Natural killer cell (primary cell): ENCODE results near the gene PLIN1. TPM values are rescaled to one million over a fixed set of nuclear protein-coding genes. Genes with fewer than 3 reads are reported as not detected.

Experiments
- ATAC-seq, 3 donors: fragments of 150-1000 bp in 2 of 3; fragments of 200-7000 bp in 1 of 3; cut with Tn5 transposase; 1 replicate in 1 of 3; 2 replicates in 2 of 3; pipeline ENCODE4 v1.10.0; 2021; ENCODE audit warnings: mild to moderate bottlenecking in 2 of 3, moderate library complexity in 2 of 3
- DNase-seq, 2 donors: peaks; one replicate each; pipeline versions ENCODE4 v3.0.0 to v3.0.0-alpha.2; 2013 to 2021; ENCODE audit warnings: mixed read lengths in 1 of 2
- H3K27ac ChIP-seq: one replicate; pipeline ENCODE4 v1.5.1; 2013; ENCODE audit warnings: mild to moderate bottlenecking, low read length
- H3K27me3 ChIP-seq: one replicate; pipeline ENCODE4 v1.6.1; 2013; ENCODE audit warnings: low read length; ENCODE audit not compliant: control insufficient read depth, insufficient read depth
- H3K36me3 ChIP-seq: one replicate; pipeline ENCODE4 v1.6.1; 2013; ENCODE audit warnings: low read length; ENCODE audit not compliant: control insufficient read depth, insufficient read depth
- H3K4me1 ChIP-seq: one replicate; pipeline ENCODE4 v1.6.1; 2013; ENCODE audit warnings: low read length; ENCODE audit not compliant: control insufficient read depth, insufficient read depth
- H3K4me3 ChIP-seq: one replicate; pipeline ENCODE4 v1.5.1; 2013; ENCODE audit warnings: low read length
- H3K9me3 ChIP-seq: one replicate; pipeline ENCODE4 v1.6.1; 2013; ENCODE audit warnings: low read length; ENCODE audit not compliant: control insufficient read depth, insufficient read depth
- H3K27ac Mint-ChIP-seq, 2 donors: one replicate each; pipeline ENCODE4 v1.8.0; 2022; ENCODE audit warnings: mild to moderate bottlenecking in 2 of 2, mixed read lengths in 2 of 2, moderate library complexity in 1 of 2
- H3K27me3 Mint-ChIP-seq, 2 donors: one replicate each; pipeline ENCODE4 v1.8.0; 2022; ENCODE audit warnings: low read depth in 2 of 2, mixed read lengths in 2 of 2
- H3K36me3 Mint-ChIP-seq: one replicate; pipeline ENCODE4 v1.8.0; 2022; ENCODE audit warnings: mixed read lengths
- H3K4me1 Mint-ChIP-seq, 2 donors: one replicate each; pipeline ENCODE4 v1.8.0; 2022; ENCODE audit warnings: mixed read lengths in 2 of 2
- H3K4me3 Mint-ChIP-seq: one replicate; pipeline ENCODE4 v1.8.0; 2022; ENCODE audit warnings: mild to moderate bottlenecking, moderate library complexity, mixed read lengths
- H3K9me3 Mint-ChIP-seq, 2 donors: one replicate each; pipeline ENCODE4 v1.8.0; 2022; ENCODE audit warnings: mixed read lengths in 2 of 2
- WGBS: methylation state at CpG from one replicate; pipeline ENCODE4 v1.1.7; 2013; ENCODE audit warnings: missing lambda C conversion rate; ENCODE audit not compliant: insufficient coverage; 5-methylcytosine and 5-hydroxymethylcytosine counted together
- intact Hi-C: fragments of 100-400 bp; cut with micrococcal nuclease; formaldehyde crosslinking; loops from one replicate; pipeline ENCODE4 v1.14.2; 2022
- total RNA-seq, 4 donors: library from RNA; stranded (reverse); fragments of 120-200 nt in 1 of 4; gene quantifications; one replicate each; pipeline versions ENCODE4 v1.2.3 to v1.2.4, GENCODE V29; 2013 to 2022
- TF ChIP-seq, protein P1 (sequence below): fragments of 200-600 bp; IDR thresholded peaks from one replicate; pipeline ENCODE4 v1.8.0; 2022; ENCODE audit warnings: antibody characterized with exemption

PLIN1 gene
- total RNA-seq, 3 donors from 2014 or later (not counting 1 experiment from before 2014, with no cell fraction given), result 0.40 to 0.75 (median 0.66) TPM

DNA sequence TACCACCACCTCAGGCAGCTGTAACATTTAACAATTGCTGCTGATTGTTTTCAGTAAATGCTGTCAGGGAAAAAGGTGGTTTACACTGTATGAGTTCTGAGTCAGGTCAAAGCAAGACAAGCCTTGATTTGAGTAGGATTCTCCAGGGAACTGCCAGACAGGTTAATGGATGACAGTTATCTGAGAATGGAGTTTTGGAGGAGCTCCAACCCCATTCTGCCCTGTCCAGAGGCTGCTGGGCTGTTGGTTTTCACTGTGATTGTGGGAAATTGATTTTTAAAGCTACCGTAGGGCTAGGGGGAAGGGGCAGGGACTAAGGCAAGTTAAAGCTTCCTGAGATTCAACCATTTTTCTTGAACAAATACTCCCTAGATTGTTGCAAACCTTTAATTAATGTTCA, 64.0 kb downstream of the PLIN1 start:
- ATAC-seq (no peak), DNase-seq (no peak)
- H3K36me3 Mint-ChIP-seq, result peaks cover 11% of the 10 kb centered on the region
- Histone ChIP-seq H3K4me3 (no peak overlapping the region), H3K27me3 (no peaks in the 10 kb centered on the region), H3K36me3 (no peaks in the 10 kb centered on the region), H3K9me3 (peaks cover 3% of the 10 kb centered on the region), H3K4me1 (no peaks in the 10 kb centered on the region), H3K27ac (no peak overlapping the region)
- WGBS, result 100% methylated on average over 1 of the region's 1 CpG
- intact Hi-C loops, result no loop called here
- H3K4me3 Mint-ChIP-seq, result no peak overlapping the region
- TF ChIP-seq, protein P1, sequence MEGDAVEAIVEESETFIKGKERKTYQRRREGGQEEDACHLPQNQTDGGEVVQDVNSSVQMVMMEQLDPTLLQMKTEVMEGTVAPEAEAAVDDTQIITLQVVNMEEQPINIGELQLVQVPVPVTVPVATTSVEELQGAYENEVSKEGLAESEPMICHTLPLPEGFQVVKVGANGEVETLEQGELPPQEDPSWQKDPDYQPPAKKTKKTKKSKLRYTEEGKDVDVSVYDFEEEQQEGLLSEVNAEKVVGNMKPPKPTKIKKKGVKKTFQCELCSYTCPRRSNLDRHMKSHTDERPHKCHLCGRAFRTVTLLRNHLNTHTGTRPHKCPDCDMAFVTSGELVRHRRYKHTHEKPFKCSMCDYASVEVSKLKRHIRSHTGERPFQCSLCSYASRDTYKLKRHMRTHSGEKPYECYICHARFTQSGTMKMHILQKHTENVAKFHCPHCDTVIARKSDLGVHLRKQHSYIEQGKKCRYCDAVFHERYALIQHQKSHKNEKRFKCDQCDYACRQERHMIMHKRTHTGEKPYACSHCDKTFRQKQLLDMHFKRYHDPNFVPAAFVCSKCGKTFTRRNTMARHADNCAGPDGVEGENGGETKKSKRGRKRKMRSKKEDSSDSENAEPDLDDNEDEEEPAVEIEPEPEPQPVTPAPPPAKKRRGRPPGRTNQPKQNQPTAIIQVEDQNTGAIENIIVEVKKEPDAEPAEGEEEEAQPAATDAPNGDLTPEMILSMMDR, result no peak
- H3K27me3 Mint-ChIP-seq, result no peaks in the 10 kb centered on the region
- peaks cover 4 to 10% of the 10 kb centered on the region in 2 donors for H3K9me3 Mint-ChIP-seq
- H3K27ac Mint-ChIP-seq, result no peak overlapping the region
- no peaks in the 10 kb centered on the region for H3K4me1 Mint-ChIP-seq

Other genes starting within 250 kb of the PLIN1 start
- not detected for gene RHCG, start 182.8 kb downstream of the PLIN1 start, total RNA-seq
- under 1 TPM; 0.13 to 0.59 (median 0.14) TPM for gene TICRR, start 103.9 kb downstream of the PLIN1 start, total RNA-seq
- gene KIF7, start 23.9 kb downstream of the PLIN1 start, total RNA-seq, result 1 to 10 TPM in 2 of 3 donors, under 1 TPM in 1; 0.93 to 3.6 (median 1.6) TPM
- gene PEX11A, start 11.4 kb upstream of the PLIN1 start, total RNA-seq, result 1 to 10 TPM; 2.0 to 3.1 (median 3.1) TPM
- under 1 TPM in 2 of 3 donors, not detected in 1; 0.25 to 0.38 TPM for gene WDR93, start 11.4 kb upstream of the PLIN1 start, total RNA-seq
- gene MESP1, start 71.9 kb upstream of the PLIN1 start, total RNA-seq, result 1 to 10 TPM in 2 of 3 donors, under 1 TPM in 1; 0.45 to 2.9 (median 2.5) TPM
- gene MESP2, start 97.0 kb upstream of the PLIN1 start, total RNA-seq, result not detected
- 10 to 100 TPM in 2 of 3 donors, 1 to 10 TPM in 1; 1.6 to 33.9 (median 10.9) TPM for gene ANPEP, start 135.5 kb upstream of the PLIN1 start, total RNA-seq
- 10 to 100 TPM; 28.4 to 38.2 (median 36.8) TPM for gene AP3S2, start 214.6 kb upstream of the PLIN1 start, total RNA-seq
- gene ARPIN, start 233.6 kb upstream of the PLIN1 start, total RNA-seq, result 1 to 10 TPM in 1 of 3 donors, under 1 TPM in 2; 0.23 to 5.5 (median 0.38) TPM